ENCODE data around the gene INHBB.

DNA sequence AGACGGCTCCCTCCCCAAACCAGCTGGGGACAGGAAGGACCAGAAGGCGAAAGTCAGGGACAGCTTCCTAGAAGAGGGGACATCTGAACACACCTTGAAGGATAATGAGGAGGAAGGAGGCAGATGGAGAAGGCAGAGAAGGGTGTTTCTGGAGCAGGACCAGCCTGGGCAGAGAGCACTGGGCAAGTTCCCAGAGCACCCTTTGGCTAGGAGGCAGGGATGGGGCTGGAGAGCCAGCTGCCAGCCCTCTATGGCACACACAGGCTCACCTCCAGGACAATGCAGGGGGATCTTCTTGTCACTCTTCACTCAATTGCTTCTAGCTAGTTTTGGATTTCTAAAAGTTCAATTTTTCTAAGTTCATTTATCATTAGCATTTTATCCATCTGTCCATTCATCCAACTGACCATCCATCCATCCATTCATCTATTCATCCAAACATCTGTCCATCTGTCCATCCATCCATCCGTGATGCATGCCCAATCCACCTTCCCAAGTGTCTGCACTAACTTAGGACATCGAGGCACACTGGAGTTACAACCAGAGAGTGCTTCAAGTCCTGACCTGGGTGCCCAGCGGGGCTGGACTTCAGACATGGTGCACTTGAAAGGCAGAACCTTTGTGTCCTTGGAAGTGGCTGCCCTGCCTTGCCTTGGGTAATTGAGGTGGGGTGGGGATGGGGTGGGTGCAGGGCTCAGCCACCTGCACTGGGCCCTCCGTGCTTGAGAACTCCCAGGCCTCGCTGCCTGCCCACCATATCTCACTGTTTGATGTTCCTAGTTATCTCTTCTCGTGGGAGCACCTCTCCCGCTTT is 42.5 kb downstream of the INHBB start:
- no peak for TF ChIP-seq EZH2phosphoT487 (conservative IDR thresholded peaks at IDR 0.05; ENCODE audit: low read length)
- TF ChIP-seq, protein P1, sequence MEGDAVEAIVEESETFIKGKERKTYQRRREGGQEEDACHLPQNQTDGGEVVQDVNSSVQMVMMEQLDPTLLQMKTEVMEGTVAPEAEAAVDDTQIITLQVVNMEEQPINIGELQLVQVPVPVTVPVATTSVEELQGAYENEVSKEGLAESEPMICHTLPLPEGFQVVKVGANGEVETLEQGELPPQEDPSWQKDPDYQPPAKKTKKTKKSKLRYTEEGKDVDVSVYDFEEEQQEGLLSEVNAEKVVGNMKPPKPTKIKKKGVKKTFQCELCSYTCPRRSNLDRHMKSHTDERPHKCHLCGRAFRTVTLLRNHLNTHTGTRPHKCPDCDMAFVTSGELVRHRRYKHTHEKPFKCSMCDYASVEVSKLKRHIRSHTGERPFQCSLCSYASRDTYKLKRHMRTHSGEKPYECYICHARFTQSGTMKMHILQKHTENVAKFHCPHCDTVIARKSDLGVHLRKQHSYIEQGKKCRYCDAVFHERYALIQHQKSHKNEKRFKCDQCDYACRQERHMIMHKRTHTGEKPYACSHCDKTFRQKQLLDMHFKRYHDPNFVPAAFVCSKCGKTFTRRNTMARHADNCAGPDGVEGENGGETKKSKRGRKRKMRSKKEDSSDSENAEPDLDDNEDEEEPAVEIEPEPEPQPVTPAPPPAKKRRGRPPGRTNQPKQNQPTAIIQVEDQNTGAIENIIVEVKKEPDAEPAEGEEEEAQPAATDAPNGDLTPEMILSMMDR (IDR thresholded peaks at IDR 0.05; ENCODE audit: insufficient read depth, low read length, poor library complexity, severe bottlenecking): no peak

Measured in SU-DHL-6 (cell line).